ENCODE data around the gene SELENOP.

Gene SELENOP

DNA sequence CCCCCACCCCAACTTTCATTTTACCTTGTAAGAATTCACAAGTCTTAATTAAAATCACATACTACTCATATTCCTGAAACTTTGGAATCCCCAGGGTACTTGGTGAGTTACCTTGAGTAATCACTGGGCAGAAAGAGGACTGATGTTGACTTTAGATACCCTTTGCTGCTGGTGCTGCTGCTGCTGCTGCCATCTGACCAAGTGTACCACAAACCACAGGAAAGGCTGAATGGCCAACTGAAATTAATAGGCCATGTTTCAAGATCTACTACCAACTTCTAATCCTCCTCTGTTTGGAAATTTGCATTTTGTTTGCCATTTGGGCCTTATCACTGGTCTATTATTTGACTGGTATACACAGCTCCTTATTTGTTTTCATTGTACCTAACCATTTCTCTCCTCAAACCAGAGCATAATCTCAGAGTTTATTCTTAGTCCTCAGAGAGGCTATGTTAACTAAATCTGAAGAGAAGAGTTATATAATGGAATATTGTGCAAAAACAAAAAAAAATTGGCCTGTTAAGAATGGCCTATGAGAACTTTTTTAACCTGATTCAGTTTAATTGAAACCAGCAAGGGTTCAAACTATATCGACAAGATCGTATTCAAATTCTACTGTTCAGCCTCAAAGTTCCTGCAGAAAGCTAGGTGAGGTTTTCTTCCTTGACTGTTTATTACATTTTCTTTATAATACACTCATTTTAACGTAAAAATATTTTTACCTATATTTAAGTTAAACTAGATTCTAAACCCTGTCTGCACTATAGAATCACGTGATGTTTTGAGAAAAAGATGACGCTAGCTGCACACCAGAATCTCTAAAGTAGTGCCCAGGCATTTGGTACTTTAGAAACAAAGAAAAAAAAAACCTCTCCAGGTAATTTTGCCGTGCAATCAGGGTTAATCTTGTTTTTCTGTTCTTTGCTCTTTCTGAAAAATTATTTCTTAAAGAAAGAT lies 13.1 kb downstream of the SELENOP start:
- no peak for DNase-seq

- no peak for DNase-seq
These were observed 20.5 kb downstream of the SELENOP start for GRCh38 chr5:42791151-42791550.

DNA sequence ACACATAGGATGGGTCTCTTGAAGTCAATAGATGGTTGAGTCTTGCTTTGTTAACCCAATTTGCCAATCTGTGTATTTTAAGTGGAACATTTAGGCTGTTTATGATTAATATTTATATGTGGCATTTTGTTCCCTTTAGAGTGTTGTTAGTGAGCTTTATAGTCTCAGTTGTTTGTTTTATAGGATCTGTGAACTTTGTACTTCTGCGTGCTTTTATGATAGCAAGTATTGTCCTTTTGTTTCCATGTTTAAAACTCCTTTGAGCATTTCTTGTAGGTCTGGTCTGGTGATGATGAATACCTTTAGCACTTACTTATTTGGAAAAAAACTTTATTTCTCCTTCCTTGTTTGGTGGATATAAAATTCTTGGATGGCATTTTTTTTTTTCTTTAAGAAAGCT lies 23.8 kb downstream of the SELENOP start:
- no peak for DNase-seq

DNA sequence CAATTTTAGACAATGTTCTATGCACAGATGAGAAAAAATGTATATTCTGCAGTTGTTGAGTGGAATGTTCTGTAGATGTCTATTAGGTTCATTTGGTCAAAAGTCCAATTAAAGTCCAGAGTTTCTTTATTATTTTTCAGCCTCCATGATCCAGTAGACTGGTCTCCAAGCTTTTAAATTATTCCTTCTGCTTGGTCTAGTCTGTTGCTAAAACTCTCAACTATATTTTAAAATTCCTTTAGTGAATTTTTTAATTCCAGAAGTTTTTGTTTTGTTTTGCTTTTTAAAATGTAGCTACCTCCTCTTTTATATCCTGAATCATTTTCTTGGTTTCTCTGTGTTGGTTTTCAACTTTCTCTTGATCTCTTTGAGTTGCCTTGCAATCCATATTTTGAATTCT lies 24.6 kb downstream of the SELENOP start:
- DNase-seq, result no peak

DNA sequence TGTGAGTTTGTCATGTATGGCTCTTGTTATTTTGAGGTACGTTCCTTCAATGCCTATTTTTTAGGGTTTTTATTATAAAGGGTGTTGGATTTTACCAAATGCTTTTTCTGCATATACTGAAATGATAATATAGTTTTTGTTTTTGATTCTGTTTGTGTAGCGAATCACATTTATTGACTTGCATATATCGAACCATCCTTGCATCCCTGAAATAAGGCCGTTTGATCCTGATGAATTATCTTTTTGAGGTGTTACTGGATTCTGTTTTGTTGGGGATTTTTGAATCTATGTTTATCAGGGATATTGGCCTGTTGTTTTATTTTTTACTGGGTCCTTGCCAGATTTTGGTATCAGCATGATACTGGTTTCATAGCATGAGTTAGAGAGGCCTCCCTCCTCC lies 25.9 kb downstream of the SELENOP start:
- DNase-seq, result no peak

DNA sequence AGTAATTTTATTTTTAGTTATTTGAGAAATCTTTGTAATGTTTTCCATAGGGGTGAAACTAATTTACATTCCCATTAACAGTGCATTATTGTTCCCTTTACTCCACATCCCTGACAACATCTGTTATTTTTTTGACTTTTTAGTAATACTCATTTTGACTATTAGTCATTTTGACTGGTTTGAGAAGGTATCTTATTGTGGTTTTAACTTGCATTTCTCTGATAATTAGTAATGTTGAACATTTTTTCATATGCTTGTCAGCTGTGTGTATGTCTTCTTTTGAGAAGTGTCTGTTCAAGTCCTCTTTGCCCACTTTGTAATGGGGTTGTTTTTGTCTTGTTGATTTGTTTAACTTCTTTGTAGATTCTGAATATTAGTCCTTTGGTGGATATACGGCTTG lies 27.6 kb downstream of the SELENOP start:
- no peak for DNase-seq

- no peak for DNase-seq
These were observed 30.1 kb downstream of the SELENOP start for GRCh38 chr5:42781584-42781983.

DNA sequence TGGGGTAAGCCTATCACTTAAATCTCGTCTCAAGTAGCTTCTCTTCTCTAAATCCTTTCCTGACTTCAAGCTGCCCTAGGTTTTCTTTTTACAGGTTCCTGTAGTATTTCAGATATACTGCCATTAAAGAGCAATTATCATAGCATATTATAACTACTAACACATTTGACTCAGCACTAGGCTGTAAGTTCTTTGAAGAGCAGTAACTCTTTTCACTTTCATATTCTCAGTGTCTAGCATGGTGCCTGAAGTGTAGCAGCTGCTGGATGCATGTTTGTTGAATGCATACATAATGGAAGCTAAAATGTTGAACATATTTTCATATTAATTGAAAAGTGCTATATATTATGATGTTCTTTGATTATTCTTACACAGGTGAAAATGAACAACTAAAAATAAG lies 32.6 kb downstream of the SELENOP start:
- DNase-seq, result no peak

GRCh38 chr5:42772265-42772993 lies 39.3 kb downstream of the SELENOP start:
- no peak for DNase-seq

DNA sequence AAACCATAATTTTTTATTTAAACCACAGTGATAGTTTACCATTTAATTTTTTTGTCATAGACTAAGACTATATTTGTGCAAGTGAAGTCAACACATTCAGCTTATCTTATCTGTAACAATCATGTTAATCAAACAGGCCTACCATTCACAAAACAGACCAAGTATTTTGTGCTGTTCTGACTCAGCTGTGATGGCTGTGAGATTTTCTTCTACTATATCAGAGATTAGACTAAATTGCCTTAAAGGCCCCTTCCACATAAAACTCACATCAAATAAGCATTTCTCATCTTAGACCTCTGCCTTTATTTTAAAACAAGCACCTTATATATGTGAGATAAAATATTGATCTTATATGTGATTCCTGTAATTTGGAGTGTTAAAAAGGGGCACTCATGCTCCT lies 41.7 kb downstream of the SELENOP start:
- no peak for DNase-seq

DNA sequence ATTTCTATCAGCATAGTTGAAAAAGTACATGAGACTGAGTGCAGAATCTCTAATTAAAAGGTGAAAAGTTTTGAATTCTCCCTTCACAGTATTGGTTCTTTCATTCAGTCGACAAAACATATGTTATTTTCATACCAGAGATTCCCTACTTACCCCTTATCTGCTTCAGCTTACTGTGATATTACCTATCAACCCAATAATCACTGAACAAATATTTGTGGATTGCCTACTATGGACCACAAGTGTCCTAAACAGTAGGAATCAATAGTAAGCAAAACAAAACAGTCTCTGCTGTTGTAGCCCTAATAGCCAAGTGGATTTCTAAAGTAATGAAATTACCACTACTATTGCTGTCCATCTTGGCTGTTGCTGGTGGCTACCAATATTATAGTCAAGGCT lies 43.6 kb downstream of the SELENOP start:
- DNase-seq, result no peak

GRCh38 chr5:42767491-42768105 lies 44.1 kb downstream of the SELENOP start:
- DNase-seq, result no peak

DNA sequence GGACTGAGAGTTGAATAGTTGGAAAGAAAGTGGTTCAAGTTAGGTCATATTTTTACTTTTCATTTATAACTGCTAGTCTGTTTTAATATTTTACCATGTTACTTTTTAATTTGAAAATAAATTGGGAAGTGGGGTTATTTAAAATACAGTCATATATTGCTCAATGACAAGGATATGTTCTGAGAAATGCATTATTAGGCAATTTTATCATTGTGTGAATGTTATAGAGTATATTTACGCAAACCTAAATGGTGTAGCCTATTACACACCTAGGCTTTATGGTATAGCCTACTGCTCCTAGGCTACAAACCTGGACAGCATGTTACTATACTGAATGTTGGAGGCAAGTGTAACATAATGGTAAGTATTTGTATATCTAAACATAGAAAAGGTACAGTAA lies 49.9 kb downstream of the SELENOP start:
- DNase-seq, result no peak

- no peak for DNase-seq
These were observed 51.3 kb downstream of the SELENOP start for GRCh38 chr5:42760426-42760825.

GRCh38 chr5:42759456-42759855 lies 52.2 kb downstream of the SELENOP start:
- DNase-seq, result no peak

GRCh38 chr5:42756606-42757601 lies 54.8 kb downstream of the SELENOP start, which contains the start of gene CCDC152:
Gene CCDC152 (plus strand): TSS chr5:42756818. CDS start chr5:42759122, 2,304 bp downstream.
- DNase-seq, result peak; percentile 60

DNA sequence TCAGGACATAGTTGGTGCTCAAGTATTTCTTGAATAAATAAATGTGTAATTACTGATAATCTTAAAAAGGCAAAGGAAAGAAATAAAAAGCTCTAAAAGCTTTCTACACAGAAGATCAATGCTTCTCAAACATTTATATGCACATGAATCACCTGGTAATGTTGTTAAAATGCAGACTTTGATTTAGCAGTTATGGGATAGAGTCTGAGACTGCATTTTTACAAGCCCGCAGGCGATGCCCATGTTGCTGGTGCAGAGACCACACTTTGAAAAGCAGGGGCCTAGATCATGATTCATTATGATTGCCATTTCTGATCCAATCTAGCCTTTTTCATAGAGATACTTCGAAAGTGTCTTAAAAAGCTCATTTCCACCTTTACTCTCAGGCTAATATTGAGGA lies 58.6 kb downstream of the SELENOP start:
- no peak for DNase-seq

GRCh38 chr5:42751044-42751443 lies 60.6 kb downstream of the SELENOP start:
- no peak for DNase-seq

DNA sequence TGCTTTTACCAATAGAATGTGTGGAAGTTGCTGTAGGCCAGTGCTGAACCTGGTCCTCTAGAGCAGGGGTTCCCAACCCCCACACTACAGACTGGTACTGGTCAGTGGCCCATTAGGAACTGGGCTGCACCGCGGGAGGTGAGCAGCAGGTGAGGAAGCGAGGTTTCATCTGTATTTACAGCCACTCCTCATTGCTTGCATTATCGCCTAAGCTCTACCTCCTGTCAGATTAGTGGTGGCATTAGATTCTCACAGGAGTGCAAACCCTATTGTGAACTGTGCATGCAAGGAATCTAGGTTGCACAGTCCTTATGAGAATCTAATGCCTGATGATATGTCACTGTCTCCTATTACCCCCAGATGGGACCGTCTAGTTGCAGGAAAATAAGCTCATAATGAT lies 61.2 kb downstream of the SELENOP start:
- no peak for DNase-seq
